GM12891 (cell line): ENCODE results near the gene OR6C2. TPM values are rescaled to one million over a fixed set of nuclear protein-coding genes. Genes with fewer than 3 reads are reported as not detected.
"Not testable (repeated sequence)": the region's sequence is repeated elsewhere in the genome, so short reads cannot be mapped to it uniquely, and the experiment has no call there.

Source experiments
- DNase-seq: peaks from one replicate; pipeline ENCODE4 v3.0.0; 2011; ENCODE audit warnings: low spot score; ENCODE audit not compliant: insufficient read length
- FAIRE-seq: peaks from 2 replicates; lab custom pipeline; 2011; peaks lifted over from hg19 to GRCh38; lab: Jason Lieb, UNC
- PAX5 ChIP-seq: IDR thresholded peaks from 2 replicates; pipeline ENCODE4 v1.6.1; 2011; ENCODE audit warnings: low read length, moderate library complexity, mild to moderate bottlenecking; ENCODE audit not compliant: insufficient read depth, severe bottlenecking
- POLR2A ChIP-seq: IDR thresholded peaks from 2 replicates; pipeline ENCODE4 v1.6.1; 2011; ENCODE audit warnings: low read depth, low read length, control low read depth
- POLR2AphosphoS5 ChIP-seq: IDR thresholded peaks from 2 replicates; pipeline ENCODE4 v1.6.1; 2011; ENCODE audit warnings: low read depth, low read length, control low read depth
- POU2F2 ChIP-seq: IDR thresholded peaks from 2 replicates; pipeline ENCODE4 v1.6.1; 2011; ENCODE audit warnings: low read depth, mild to moderate bottlenecking, control low read depth, low read length, moderate library complexity
- SPI1 ChIP-seq: IDR thresholded peaks from 2 replicates; pipeline ENCODE4 v1.6.1; 2011; ENCODE audit warnings: low read depth, low read length, control low read depth
- TAF1 ChIP-seq: IDR thresholded peaks from 2 replicates; pipeline ENCODE4 v1.6.1; 2011; ENCODE audit warnings: low read depth, low read length, control low read depth
- polyA plus RNA-seq: library from polyadenylated mRNA; unstranded; fragments of >200 nt; gene quantifications from one replicate; pipeline ENCODE4 v1.2.1, GENCODE V29; 2012; ENCODE audit warnings: low read depth, missing spikeins, inconsistent platforms; ENCODE audit not compliant: missing spikeins

Gene OR6C2
- polyA plus RNA-seq, result not detected

DNA sequence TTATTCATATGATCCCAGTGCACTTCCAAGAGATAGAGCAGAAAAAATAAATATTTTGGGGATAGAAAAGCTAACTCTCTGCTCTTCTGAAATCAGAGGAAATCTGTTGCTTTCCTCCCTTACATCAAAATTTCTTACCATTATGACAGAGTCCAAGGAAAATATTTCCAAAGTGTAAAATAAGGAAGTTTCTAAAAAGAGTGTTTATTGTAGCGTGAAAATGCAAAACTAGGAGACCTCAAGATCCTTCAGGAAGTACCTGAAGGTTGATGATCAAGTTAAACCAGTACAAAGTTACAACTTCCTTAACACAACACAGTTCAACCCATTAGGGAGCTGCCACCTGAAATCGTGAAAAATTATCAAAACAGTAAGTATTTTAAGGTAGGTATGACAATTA is at the start of gene OR6C2:
Gene OR6C2, plus strand, starts transcription at position 301 of the 400 bp plus-strand sequence. CDS start 8,138 bp downstream, outside the sequence.
- TF ChIP-seq PAX5 (no peak), POLR2AphosphoS5 (no peak)
- FAIRE-seq (no peak), DNase-seq (no peak)

DNA sequence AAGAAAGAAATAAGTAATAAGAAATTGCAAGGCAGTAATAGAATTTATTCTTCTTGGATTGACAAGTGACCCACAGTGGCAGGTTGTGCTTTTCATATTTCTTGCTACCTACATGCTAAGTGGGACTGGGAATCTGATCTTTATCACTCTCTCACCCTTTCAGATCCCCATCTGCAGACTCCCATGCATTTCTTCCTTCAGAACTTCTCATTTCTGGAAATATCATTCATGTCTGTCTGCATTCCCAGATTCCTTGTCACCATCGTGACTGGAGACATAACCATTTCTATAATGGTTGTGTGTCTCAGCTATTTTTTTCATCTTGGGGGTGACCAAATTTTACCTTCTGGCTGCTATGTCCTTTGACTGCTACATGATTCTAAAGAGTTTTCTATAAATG is 47.5 kb upstream of the OR6C2 start:
- FAIRE-seq (no peak), DNase-seq (no peak)
- TF ChIP-seq POU2F2, result no peak
- no peak for TF ChIP-seq POLR2AphosphoS5
- no peak for TF ChIP-seq TAF1
- TF ChIP-seq SPI1, result no peak
- no peak for TF ChIP-seq POLR2A
- TF ChIP-seq PAX5, result no peak

DNA sequence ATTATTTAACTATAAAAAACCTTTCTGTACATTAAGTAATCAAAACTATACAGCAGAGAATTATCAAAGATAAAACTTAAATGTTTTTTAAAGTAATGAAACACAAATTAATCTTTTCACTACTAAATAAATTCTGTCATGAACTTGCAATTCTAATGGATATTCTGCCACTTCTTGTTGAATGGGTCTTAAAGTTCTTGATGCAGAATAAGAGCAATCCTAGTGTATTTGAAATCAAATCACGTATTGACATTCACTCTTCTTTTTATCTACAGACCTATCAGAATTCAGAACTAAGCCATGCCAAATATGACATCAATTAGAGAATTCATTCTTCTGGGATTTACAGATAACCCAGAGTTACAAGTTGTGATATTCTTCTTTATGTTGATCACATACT is 43.6 kb upstream of the OR6C2 start, which contains the start of gene OR6C65:
Gene OR6C65, plus strand, starts transcription at position 301 of the 400 bp plus-strand sequence. Its CDS starts 0 bp downstream, at position 301.
- no peak for FAIRE-seq
- TF ChIP-seq PAX5 (no peak), POLR2AphosphoS5 (no peak), TAF1 (no peak), POLR2A (no peak), SPI1 (no peak), POU2F2 (no peak)
- no peak for DNase-seq

- no peak for DNase-seq
- TF ChIP-seq POU2F2, result no peak
- no peak for TF ChIP-seq TAF1
- no peak for TF ChIP-seq POLR2AphosphoS5
- TF ChIP-seq POLR2A, result no peak
- TF ChIP-seq SPI1, result no peak
- no peak for TF ChIP-seq PAX5
- FAIRE-seq, result no peak
Observed at GRCh38 chr12:55407866-55408265, 36.0 kb upstream of the OR6C2 start.

DNA sequence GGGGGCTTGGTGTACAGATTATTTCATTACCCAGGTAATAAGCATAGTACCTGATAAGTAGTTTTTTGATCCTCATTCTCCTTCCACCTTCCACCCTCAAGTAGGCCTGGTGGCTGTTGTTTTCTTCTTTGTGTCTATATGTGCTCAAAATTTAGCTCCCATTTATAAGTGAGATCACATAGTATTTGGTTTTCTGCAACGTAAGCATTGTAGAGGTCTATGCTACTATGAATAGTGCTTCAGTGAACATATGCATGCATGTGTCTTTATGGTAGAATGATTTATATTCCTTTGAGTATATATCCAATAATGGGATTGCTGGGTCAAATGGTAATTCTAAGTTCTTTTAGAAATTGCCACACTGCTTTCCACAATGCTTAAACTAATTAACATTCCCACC is 34.7 kb upstream of the OR6C2 start:
- not testable (repeated sequence) for FAIRE-seq, DNase-seq

- not testable (repeated sequence) for DNase-seq, FAIRE-seq
Observed at GRCh38 chr12:55412138-55412537, 31.7 kb upstream of the OR6C2 start.

DNA sequence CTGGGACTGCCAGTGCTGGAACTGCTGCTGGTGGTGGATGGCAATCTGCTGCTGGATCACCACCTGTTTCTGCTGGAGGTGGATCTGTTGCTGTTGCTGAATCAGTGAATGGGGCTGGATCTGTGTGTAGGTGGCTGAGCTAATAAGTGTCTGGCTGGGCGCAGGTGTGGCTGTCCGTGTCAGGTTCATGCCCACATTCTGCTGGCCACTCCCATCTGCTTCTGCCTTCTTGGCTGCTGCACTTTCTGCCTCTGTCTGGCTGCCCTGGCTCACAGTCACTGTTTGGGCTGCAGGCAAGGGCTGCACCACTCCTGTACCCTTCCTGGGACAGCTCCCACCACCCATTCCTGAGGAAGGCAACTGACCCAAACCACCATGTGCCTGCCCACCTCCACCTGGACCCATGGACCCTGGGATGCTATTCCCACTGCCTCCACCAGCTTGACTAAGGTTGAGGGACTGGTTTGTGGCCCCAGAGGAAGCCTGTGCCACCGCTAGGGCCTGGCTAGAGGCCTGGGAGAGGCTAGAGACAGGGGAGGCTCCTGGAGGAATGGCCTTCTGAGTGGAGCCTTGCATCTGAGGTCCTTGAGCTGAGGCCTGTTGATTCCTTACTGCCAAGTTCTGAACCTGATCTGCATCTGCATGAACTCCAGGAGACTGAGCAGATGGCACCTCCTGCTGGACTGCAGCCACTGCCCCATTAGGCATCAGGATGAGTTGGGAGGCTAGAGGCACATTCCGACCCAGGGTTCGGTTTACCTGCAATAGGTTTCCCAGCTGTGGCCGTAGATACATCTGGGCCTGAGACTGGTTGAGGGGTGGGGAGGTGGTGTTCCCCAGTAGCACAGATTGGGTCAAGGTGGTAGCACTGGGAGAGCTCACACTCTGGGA is 30.1 kb upstream of the OR6C2 start:
- not testable (repeated sequence) for FAIRE-seq, DNase-seq

DNA sequence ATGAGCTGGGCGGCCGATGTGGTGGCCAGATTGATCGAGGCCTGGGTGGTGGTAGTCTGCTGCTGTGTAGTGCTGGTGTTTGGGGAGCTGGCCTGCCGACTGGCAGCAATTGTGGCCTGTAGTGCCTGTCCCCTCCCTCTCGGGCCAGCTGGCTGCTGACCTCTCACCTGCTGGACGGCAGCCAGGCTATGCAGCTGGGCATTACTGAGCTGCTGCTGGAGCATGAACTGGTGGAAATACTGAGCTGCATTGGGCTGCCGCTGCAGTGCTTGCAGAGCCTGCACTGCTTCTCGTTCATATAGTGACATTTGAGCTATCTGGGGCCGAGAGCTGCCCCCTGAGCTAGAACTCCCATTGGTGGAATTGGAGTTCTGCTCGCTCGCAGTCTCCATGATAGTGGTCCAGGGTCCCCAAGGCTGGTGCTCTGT is 29.5 kb upstream of the OR6C2 start:
- FAIRE-seq, result peak; percentile 35
- DNase-seq, result not testable (repeated sequence)

- FAIRE-seq, DNase-seq: not testable (repeated sequence)
Observed at GRCh38 chr12:55414889-55415288, 29.0 kb upstream of the OR6C2 start.

- FAIRE-seq (no peak), DNase-seq (no peak)
- no peak for TF ChIP-seq POLR2A
- TF ChIP-seq TAF1, result no peak
- no peak for TF ChIP-seq SPI1
- no peak for TF ChIP-seq POLR2AphosphoS5
- TF ChIP-seq PAX5, result no peak
- no peak for TF ChIP-seq POU2F2
Observed at GRCh38 chr12:55416961-55417360, 26.9 kb upstream of the OR6C2 start.

DNA sequence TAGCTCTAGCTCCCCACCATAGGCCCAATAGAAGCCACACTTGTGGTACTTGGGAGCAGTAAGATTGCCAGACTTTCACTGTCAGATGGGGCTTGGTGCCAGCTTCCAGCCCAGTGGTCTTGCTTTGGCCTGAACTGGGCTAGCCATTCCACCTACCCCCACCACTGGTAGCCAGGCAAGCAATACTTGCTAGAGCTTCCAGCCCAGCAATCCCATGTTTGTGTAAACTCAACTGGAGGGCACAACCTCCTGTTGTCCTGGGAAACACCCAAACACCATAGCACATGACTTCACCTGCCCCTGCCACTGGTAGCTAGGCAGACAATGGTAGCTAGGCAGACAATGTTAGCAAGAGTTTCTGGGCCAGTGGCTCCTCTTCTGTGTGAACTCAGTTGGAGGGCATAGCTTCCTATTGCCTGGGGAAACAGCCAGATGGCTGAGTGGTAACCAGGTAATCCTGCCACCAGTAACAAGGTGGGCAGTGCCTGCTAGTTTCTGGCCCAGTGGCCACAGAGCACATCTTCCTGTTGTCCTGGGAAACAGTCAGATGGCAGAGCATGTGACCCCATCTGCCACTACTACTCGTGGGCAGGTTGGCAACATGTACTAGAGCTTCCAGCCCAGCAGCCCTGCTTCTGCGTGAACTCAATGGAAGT is 23.4 kb upstream of the OR6C2 start:
- TF ChIP-seq PAX5, result no peak
- DNase-seq (no peak), FAIRE-seq (no peak)
